Glutamatergic neuron (in vitro differentiated cells): ENCODE results near the gene FNDC3B. TPM values are rescaled to one million over a fixed set of nuclear protein-coding genes. Genes with fewer than 3 reads are reported as not detected.

Experiments used
- DNase-seq: peaks from one replicate; pipeline ENCODE4 v3.0.0; 2022
- H3K27ac Mint-ChIP-seq: one replicate; pipeline ENCODE4 v1.8.0; 2020; ENCODE audit warnings: mild to moderate bottlenecking, mixed read lengths, inconsistent platforms; ENCODE audit not compliant: unreplicated experiment
- H3K27me3 Mint-ChIP-seq: one replicate; pipeline ENCODE4 v1.8.0; 2020; ENCODE audit warnings: mild to moderate bottlenecking, moderate library complexity, mixed read lengths, inconsistent platforms; ENCODE audit not compliant: unreplicated experiment
- H3K36me3 Mint-ChIP-seq: one replicate; pipeline ENCODE4 v1.8.0; 2020; ENCODE audit warnings: mild to moderate bottlenecking, mixed read lengths, inconsistent platforms; ENCODE audit not compliant: unreplicated experiment
- H3K4me1 Mint-ChIP-seq: one replicate; pipeline ENCODE4 v1.8.0; 2020; ENCODE audit warnings: mild to moderate bottlenecking, low read depth, mixed read lengths, inconsistent platforms; ENCODE audit not compliant: unreplicated experiment
- H3K4me3 Mint-ChIP-seq: one replicate; pipeline ENCODE4 v1.8.0; 2020; ENCODE audit warnings: mild to moderate bottlenecking, mixed read lengths, inconsistent platforms; ENCODE audit not compliant: unreplicated experiment
- H3K9me3 Mint-ChIP-seq: one replicate; pipeline ENCODE4 v1.8.0; 2020; ENCODE audit warnings: mild to moderate bottlenecking, moderate library complexity, mixed read lengths, inconsistent platforms; ENCODE audit not compliant: unreplicated experiment
- total RNA-seq: library from RNA; stranded (reverse); fragmentation: NEBNext Ultra II Directional; extraction: Animal tissue kit (Norgen Biotek cat#: 25700); gene quantifications from one replicate; pipeline ENCODE4 v1.2.1, GENCODE V29; 2021; ENCODE audit not compliant: unreplicated experiment
- TF ChIP-seq, protein P1 (sequence below): fragments of 200-600 bp; sonication (generic); IDR thresholded peaks from one replicate; pipeline ENCODE4 v1.5.0; 2021; ENCODE audit not compliant: partially characterized antibody, unreplicated experiment

The FNDC3B gene
- total RNA-seq, 1 donor from 2014 or later = 11.7 TPM

DNA sequence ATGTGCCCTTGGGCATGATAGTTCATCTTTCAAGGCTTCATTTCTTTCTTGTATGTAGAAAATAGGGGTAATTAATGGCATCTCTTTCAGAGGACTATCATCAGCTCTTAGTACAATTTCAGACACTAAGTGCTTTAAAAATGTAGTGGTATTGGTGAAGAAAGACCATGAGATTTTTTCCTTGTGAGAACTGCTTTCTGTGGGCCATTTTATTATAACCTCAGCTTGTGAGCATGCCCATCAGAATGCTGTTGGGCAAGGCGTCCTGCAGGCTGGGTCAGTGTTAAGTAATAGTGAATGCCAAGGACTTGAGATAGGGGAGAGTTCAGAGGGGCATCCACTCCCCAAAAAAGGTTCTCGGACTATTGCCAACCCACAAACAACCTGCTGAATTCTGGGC, 221.0 kb downstream of the FNDC3B start:
- H3K27ac Mint-ChIP-seq = no peak overlapping the region
- no peaks in the 10 kb centered on the region for H3K36me3 Mint-ChIP-seq
- H3K27me3 Mint-ChIP-seq = no peaks in the 10 kb centered on the region
- H3K4me1 Mint-ChIP-seq = peaks cover 7% of the 10 kb centered on the region
- H3K4me3 Mint-ChIP-seq = no peak overlapping the region
- no peak for DNase-seq
- TF ChIP-seq, protein P1, sequence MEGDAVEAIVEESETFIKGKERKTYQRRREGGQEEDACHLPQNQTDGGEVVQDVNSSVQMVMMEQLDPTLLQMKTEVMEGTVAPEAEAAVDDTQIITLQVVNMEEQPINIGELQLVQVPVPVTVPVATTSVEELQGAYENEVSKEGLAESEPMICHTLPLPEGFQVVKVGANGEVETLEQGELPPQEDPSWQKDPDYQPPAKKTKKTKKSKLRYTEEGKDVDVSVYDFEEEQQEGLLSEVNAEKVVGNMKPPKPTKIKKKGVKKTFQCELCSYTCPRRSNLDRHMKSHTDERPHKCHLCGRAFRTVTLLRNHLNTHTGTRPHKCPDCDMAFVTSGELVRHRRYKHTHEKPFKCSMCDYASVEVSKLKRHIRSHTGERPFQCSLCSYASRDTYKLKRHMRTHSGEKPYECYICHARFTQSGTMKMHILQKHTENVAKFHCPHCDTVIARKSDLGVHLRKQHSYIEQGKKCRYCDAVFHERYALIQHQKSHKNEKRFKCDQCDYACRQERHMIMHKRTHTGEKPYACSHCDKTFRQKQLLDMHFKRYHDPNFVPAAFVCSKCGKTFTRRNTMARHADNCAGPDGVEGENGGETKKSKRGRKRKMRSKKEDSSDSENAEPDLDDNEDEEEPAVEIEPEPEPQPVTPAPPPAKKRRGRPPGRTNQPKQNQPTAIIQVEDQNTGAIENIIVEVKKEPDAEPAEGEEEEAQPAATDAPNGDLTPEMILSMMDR = no peak
- no peaks in the 10 kb centered on the region for H3K9me3 Mint-ChIP-seq

DNA sequence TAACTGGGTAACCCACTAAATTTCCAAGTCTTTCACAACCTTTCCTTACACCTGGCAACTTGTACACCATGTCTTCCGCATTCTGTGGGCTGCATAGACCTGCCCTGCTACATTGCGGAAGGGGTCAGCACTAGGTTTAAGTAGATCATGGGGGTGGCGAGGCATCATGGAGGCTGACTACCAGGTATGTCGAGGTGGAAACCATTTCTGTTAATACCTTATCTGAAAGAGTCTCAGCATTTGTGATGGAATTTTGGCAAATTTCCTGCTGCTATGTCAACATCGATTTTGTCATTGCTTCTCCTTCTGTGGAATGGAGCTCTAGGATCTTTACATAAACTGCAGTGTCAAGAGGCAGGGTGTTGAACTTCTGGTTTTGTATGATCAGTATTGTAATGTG, 221.7 kb downstream of the FNDC3B start:
- H3K4me3 Mint-ChIP-seq = no peak overlapping the region
- no peaks in the 10 kb centered on the region for H3K9me3 Mint-ChIP-seq
- no peak overlapping the region for H3K27ac Mint-ChIP-seq
- H3K27me3 Mint-ChIP-seq = no peaks in the 10 kb centered on the region
- no peaks in the 10 kb centered on the region for H3K36me3 Mint-ChIP-seq
- peaks cover 7% of the 10 kb centered on the region for H3K4me1 Mint-ChIP-seq
- no peak for DNase-seq
- TF ChIP-seq, protein P1 = no peak

DNA sequence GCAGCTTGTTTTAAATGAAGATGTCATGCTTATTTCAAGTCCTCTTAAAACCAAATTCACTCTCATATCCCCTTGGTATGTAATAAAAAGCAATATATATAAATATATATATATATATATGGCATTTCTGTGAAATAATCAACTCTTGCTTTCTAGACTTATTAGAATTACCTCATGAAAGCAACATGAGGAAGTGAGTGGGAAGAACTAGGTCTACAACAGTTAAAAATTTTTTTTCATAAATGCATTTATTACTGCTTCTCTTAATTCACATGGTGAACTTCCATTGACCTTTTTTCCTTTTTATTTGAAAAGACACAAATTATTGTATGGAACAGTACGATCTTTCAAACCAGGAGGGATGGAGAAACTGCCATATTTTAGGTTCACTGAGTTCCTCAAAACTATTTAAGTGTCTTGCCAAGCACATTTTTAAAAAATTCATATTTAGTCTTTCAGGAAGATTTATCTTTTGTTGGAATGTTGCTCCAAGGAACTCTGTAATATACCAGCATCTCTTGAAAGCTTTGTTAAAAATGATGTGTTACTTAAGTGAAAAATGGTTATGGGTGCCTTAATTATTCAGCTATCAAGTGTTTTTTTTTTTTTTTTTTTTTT, 223.7 kb downstream of the FNDC3B start:
- TF ChIP-seq, protein P1 = no peak
- peaks cover 5% of the 10 kb centered on the region for H3K36me3 Mint-ChIP-seq
- peaks cover 7% of the 10 kb centered on the region for H3K4me1 Mint-ChIP-seq
- H3K4me3 Mint-ChIP-seq = no peak overlapping the region
- no peak for DNase-seq
- H3K27ac Mint-ChIP-seq = no peak overlapping the region
- no peaks in the 10 kb centered on the region for H3K27me3 Mint-ChIP-seq
- H3K9me3 Mint-ChIP-seq = no peaks in the 10 kb centered on the region

DNA sequence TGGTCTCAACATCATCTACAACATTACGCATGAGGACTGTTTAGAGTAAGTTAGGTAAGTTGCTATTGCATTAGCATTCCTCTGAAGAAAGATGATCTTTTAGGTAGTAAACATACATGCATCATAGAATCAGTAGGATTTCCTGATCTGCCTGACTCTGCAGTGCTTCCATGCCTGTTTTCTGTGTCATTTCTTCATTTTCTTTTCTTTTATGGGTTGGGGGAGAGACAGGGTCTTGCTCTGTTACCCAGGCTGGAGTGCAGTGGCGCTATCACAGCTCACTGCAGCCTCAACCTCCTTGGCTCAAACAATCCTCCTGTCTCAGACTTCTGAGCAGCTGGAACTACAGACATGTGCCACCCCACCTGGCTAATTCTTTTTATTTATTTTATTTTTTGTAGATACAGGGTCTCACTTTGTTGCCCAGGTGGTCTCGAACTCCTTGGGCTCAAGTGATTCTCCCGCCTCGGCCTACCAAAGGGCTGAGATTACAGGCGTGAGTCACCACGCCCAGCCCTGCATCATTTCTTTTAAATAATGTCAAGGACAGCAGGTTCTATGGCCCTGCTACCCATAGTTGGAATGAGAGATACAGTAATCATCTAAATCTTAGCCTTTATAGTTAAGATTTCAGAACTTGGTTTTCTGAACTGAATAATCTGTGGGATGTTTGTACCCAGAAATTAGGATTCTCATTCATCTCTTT, 224.6 kb downstream of the FNDC3B start:
- Mint-ChIP-seq H3K4me1 (peaks cover 7% of the 10 kb centered on the region), H3K9me3 (no peaks in the 10 kb centered on the region), H3K4me3 (no peak overlapping the region), H3K27ac (no peak overlapping the region), H3K27me3 (no peaks in the 10 kb centered on the region), H3K36me3 (peaks cover 5% of the 10 kb centered on the region)
- no peak for DNase-seq
- TF ChIP-seq, protein P1 = no peak

DNA sequence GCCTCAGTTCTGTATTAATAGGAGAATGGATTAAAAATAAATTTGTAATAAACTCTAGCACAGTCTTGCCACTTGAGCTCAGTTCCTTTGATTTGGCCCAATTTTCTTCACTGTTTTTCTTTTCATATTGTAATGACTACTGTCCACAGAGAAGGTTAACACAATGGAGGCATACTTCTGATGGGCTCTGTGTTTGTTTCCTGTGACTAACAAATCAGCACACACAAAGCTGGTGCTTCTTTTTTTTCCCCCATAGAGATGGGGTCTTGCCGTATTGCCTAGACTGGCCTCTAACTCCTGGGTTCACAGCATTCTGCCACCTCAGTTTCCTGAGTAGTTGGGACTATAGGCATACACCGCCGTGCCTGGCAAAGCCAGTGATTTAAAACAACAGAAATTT, 226.7 kb downstream of the FNDC3B start:
- H3K4me1 Mint-ChIP-seq = peaks cover 6% of the 10 kb centered on the region
- peaks cover 5% of the 10 kb centered on the region for H3K36me3 Mint-ChIP-seq
- no peak for DNase-seq
- TF ChIP-seq, protein P1 = no peak
- H3K27ac Mint-ChIP-seq = no peak overlapping the region
- H3K27me3 Mint-ChIP-seq = no peaks in the 10 kb centered on the region
- H3K9me3 Mint-ChIP-seq = no peaks in the 10 kb centered on the region
- no peak overlapping the region for H3K4me3 Mint-ChIP-seq
